Natural killer cell (primary cell): Measurements from ENCODE around the gene TADA2A. TPM values are rescaled to one million over a fixed set of nuclear protein-coding genes. Genes with fewer than 3 reads are reported as not detected.

ENCODE experiments used
- ATAC-seq, 3 donors: fragments of 150-1000 bp in 2 of 3; fragments of 200-7000 bp in 1 of 3; cut with Tn5 transposase; 1 replicate in 1 of 3; 2 replicates in 2 of 3; pipeline ENCODE4 v1.10.0; 2021; ENCODE audit warnings: mild to moderate bottlenecking in 2 of 3, moderate library complexity in 2 of 3
- DNase-seq, 2 donors: peaks; one replicate each; pipeline versions ENCODE4 v3.0.0 to v3.0.0-alpha.2; 2013 to 2021; ENCODE audit warnings: mixed read lengths in 1 of 2
- H3K27ac ChIP-seq: one replicate; pipeline ENCODE4 v1.5.1; 2013; ENCODE audit warnings: mild to moderate bottlenecking, low read length
- H3K27me3 ChIP-seq: one replicate; pipeline ENCODE4 v1.6.1; 2013; ENCODE audit warnings: low read length; ENCODE audit not compliant: control insufficient read depth, insufficient read depth
- H3K36me3 ChIP-seq: one replicate; pipeline ENCODE4 v1.6.1; 2013; ENCODE audit warnings: low read length; ENCODE audit not compliant: control insufficient read depth, insufficient read depth
- H3K4me1 ChIP-seq: one replicate; pipeline ENCODE4 v1.6.1; 2013; ENCODE audit warnings: low read length; ENCODE audit not compliant: control insufficient read depth, insufficient read depth
- H3K4me3 ChIP-seq: one replicate; pipeline ENCODE4 v1.5.1; 2013; ENCODE audit warnings: low read length
- H3K9me3 ChIP-seq: one replicate; pipeline ENCODE4 v1.6.1; 2013; ENCODE audit warnings: low read length; ENCODE audit not compliant: control insufficient read depth, insufficient read depth
- H3K27ac Mint-ChIP-seq, 2 donors: one replicate each; pipeline ENCODE4 v1.8.0; 2022; ENCODE audit warnings: mild to moderate bottlenecking in 2 of 2, mixed read lengths in 2 of 2, moderate library complexity in 1 of 2
- H3K27me3 Mint-ChIP-seq, 2 donors: one replicate each; pipeline ENCODE4 v1.8.0; 2022; ENCODE audit warnings: low read depth in 2 of 2, mixed read lengths in 2 of 2
- H3K36me3 Mint-ChIP-seq: one replicate; pipeline ENCODE4 v1.8.0; 2022; ENCODE audit warnings: mixed read lengths
- H3K4me1 Mint-ChIP-seq, 2 donors: one replicate each; pipeline ENCODE4 v1.8.0; 2022; ENCODE audit warnings: mixed read lengths in 2 of 2
- H3K4me3 Mint-ChIP-seq: one replicate; pipeline ENCODE4 v1.8.0; 2022; ENCODE audit warnings: mild to moderate bottlenecking, moderate library complexity, mixed read lengths
- H3K9me3 Mint-ChIP-seq, 2 donors: one replicate each; pipeline ENCODE4 v1.8.0; 2022; ENCODE audit warnings: mixed read lengths in 2 of 2
- WGBS: methylation state at CpG from one replicate; pipeline ENCODE4 v1.1.7; 2013; ENCODE audit warnings: missing lambda C conversion rate; ENCODE audit not compliant: insufficient coverage; 5-methylcytosine and 5-hydroxymethylcytosine counted together
- intact Hi-C: fragments of 100-400 bp; cut with micrococcal nuclease; formaldehyde crosslinking; loops from one replicate; pipeline ENCODE4 v1.14.2; 2022
- total RNA-seq, 4 donors: library from RNA; stranded (reverse); fragments of 120-200 nt in 1 of 4; gene quantifications; one replicate each; pipeline versions ENCODE4 v1.2.3 to v1.2.4, GENCODE V29; 2013 to 2022
- TF ChIP-seq, protein P1 (sequence below): fragments of 200-600 bp; IDR thresholded peaks from one replicate; pipeline ENCODE4 v1.8.0; 2022; ENCODE audit warnings: antibody characterized with exemption

Gene TADA2A
- total RNA-seq, 3 donors from 2014 or later (not counting 1 experiment from before 2014, with no cell fraction given) = 14.8 to 28.1 (median 26.7) TPM

DNA sequence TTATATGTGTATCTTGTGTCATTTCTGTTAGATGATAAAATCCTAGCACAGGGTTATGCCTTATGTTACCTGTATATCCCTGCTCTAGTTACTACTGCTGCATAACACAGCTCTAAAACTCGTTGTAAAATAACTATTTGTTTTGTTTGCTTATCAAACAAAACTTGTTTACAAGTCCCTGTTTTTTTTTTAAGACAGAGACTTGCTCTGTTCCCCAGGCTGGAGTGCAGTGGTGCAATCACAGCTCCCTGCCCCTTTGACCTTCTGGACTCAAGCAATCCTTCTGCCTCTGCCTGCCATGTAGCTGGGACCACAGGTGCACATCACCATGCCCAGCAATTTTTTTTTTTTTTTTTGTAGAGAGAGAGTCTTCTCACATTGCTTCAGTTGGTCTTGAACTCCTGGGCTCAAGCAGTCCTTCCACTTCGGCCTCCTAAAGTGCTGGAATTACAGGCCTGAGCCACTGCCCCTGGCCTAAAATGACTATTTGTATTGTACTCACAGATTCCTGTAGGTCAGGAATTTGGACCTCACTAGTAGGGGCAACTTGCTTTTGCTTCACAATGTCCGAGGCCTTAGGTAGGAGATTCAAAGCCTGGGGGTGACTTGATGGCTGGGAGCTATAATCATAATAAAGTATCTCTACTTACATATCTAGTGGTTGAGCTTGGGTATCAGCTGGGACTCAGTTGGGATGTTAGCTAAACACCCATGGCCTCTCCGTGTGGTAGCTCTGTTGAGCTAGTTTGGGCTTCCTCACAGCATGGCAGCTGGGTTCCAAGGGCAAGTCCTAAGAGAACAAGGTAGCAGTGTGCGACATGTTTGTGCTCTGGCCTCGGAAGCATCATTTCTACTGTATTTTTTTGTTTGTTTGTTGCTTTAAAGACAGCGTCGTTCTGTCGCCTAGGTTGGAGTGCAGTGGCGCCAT, 95.6 kb downstream of the TADA2A start:
- TF ChIP-seq, protein P1, sequence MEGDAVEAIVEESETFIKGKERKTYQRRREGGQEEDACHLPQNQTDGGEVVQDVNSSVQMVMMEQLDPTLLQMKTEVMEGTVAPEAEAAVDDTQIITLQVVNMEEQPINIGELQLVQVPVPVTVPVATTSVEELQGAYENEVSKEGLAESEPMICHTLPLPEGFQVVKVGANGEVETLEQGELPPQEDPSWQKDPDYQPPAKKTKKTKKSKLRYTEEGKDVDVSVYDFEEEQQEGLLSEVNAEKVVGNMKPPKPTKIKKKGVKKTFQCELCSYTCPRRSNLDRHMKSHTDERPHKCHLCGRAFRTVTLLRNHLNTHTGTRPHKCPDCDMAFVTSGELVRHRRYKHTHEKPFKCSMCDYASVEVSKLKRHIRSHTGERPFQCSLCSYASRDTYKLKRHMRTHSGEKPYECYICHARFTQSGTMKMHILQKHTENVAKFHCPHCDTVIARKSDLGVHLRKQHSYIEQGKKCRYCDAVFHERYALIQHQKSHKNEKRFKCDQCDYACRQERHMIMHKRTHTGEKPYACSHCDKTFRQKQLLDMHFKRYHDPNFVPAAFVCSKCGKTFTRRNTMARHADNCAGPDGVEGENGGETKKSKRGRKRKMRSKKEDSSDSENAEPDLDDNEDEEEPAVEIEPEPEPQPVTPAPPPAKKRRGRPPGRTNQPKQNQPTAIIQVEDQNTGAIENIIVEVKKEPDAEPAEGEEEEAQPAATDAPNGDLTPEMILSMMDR = no peak
- Mint-ChIP-seq H3K9me3 (no peaks in the 10 kb centered on the region), H3K4me1 (no peaks in the 10 kb centered on the region), H3K27me3 (no peaks in the 10 kb centered on the region), H3K4me3 (no peak overlapping the region), H3K27ac (no peak overlapping the region), H3K36me3 (no peaks in the 10 kb centered on the region)
- no peaks in the 10 kb centered on the region for H3K36me3 ChIP-seq
- ATAC-seq = no peak
- no peaks in the 10 kb centered on the region for H3K27me3 ChIP-seq
- no peaks in the 10 kb centered on the region for H3K4me1 ChIP-seq
- no peaks in the 10 kb centered on the region for H3K9me3 ChIP-seq
- 89% methylated on average over 9 of the region's 10 CpGs for WGBS
- H3K27ac ChIP-seq = no peak overlapping the region
- intact Hi-C loops = no loop called here
- no peak overlapping the region for H3K4me3 ChIP-seq
- DNase-seq = no peak

DNA sequence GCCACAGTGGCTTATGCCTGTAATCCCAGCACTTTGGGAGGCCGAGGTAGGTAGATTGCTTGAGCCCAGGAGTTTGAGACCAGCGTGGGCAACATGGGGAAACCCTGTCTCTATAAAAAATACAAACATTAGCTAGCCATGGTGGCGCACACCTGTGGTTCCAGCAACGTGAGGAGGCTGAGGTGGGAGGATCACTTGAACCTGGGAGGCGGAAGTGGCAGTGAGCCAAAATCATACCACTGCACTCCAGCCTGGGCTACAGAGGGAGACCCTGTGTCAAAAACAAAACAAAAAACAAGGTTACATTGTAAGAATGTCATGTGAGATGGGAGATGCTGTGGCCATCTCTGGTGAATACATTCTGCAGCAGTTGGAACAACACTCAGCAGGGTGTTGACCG, 96.5 kb downstream of the TADA2A start:
- Mint-ChIP-seq H3K4me3 (no peak overlapping the region), H3K27ac (no peak overlapping the region), H3K9me3 (no peaks in the 10 kb centered on the region), H3K36me3 (no peaks in the 10 kb centered on the region), H3K27me3 (no peaks in the 10 kb centered on the region), H3K4me1 (no peaks in the 10 kb centered on the region)
- no peak for ATAC-seq
- no peaks in the 10 kb centered on the region for H3K36me3 ChIP-seq
- H3K4me1 ChIP-seq = no peaks in the 10 kb centered on the region
- intact Hi-C loops = no loop called here
- H3K4me3 ChIP-seq = no peak overlapping the region
- WGBS = 87% methylated on average over 5 of the region's 6 CpGs
- no peaks in the 10 kb centered on the region for H3K9me3 ChIP-seq
- no peak overlapping the region for H3K27ac ChIP-seq
- TF ChIP-seq, protein P1 = no peak
- no peaks in the 10 kb centered on the region for H3K27me3 ChIP-seq
- DNase-seq = no peak

DNA sequence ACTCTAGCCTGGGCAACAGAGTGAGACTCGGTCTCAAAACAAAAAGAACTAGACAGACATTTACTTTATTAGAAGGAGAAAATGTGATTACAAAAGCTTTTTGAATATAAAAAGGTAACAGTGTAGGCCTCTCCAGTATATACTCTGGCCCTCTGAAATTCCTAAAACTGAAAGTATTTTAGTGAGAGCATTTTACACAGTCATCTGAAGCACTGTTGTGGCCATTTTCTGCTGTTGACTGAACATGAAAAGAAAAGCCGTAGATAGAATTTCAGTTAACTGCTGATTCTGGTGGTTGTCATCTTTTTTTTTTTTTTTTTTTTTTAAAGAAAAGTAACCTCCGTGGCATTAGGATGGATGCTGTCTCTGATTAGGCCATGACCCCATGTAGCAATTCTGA, 98.6 kb downstream of the TADA2A start:
- no peaks in the 10 kb centered on the region for H3K27me3 ChIP-seq
- TF ChIP-seq, protein P1 = no peak

More for the DNA sequence above, 98.6 kb downstream of the TADA2A start:
- intact Hi-C loops = no loop called here
- Histone ChIP-seq H3K9me3 (no peaks in the 10 kb centered on the region), H3K27ac (no peak overlapping the region), H3K4me1 (peaks cover 2% of the 10 kb centered on the region), H3K36me3 (no peaks in the 10 kb centered on the region), H3K4me3 (no peak overlapping the region)
- DNase-seq (no peak), ATAC-seq (no peak)
- peaks cover 9% of the 10 kb centered on the region in 2 donors for H3K4me1 Mint-ChIP-seq
- no peaks in the 10 kb centered on the region for H3K36me3 Mint-ChIP-seq
- 84% methylated on average over 3 of the region's 3 CpGs for whole genome bisulfite sequencing
- H3K27me3 Mint-ChIP-seq = no peaks in the 10 kb centered on the region
- H3K9me3 Mint-ChIP-seq = no peaks in the 10 kb centered on the region
- H3K4me3 Mint-ChIP-seq = no peak overlapping the region
- no peak overlapping the region for H3K27ac Mint-ChIP-seq
